Measurements from ENCODE around the gene RANBP3L. TPM values are rescaled to one million over a fixed set of nuclear protein-coding genes. Genes with fewer than 3 reads are reported as not detected.

RANBP3L gene
- polyA plus RNA-seq, 1 donor from 2014 or later, result 2.5 TPM

- no peak overlapping the region for H3K9ac ChIP-seq (ENCODE audit: low read length)
- H3K27ac ChIP-seq (ENCODE audit: low read length), result no peak overlapping the region
- no peaks in the 10 kb centered on the region for H3K9me2 ChIP-seq (ENCODE audit: insufficient read depth, low read length)
- H3K4me2 ChIP-seq (ENCODE audit: low read length), result no peak overlapping the region
- H3F3A ChIP-seq (ENCODE audit: insufficient read depth, low read length, poor library complexity, severe bottlenecking), result no peaks in the 10 kb centered on the region
- H3K9me3 ChIP-seq (ENCODE audit: low read length), result no peaks in the 10 kb centered on the region
- H3K79me2 ChIP-seq (replicated peaks; ENCODE audit: insufficient read depth, low read length), result no peaks in the 10 kb centered on the region
- no peak overlapping the region for H2AFZ ChIP-seq (ENCODE audit: low read depth, low read length)
- no peaks in the 10 kb centered on the region for H4K20me1 ChIP-seq (ENCODE audit: insufficient read depth)
- H3K36me3 ChIP-seq (ENCODE audit: insufficient read depth, low read length), result no peaks in the 10 kb centered on the region
- TF ChIP-seq TAF1 (IDR thresholded peaks at IDR 0.05; ENCODE audit: low read depth) (no peak), MXI1 (conservative IDR thresholded peaks at IDR 0.05; ENCODE audit: poor library complexity, severe bottlenecking) (no peak), EP300 (conservative IDR thresholded peaks at IDR 0.05; ENCODE audit: poor library complexity, severe bottlenecking) (no peak), RAD21 (conservative IDR thresholded peaks at IDR 0.05) (no peak), REST (IDR thresholded peaks at IDR 0.05; ENCODE audit: borderline replicate concordance) (no peak), EZH2 (IDR thresholded peaks at IDR 0.05; ENCODE audit: borderline replicate concordance, insufficient read depth, low read length, poor library complexity, severe bottlenecking) (no peak)
- no peak overlapping the region for H3K4me3 ChIP-seq (ENCODE audit: low read length)
- H3K27me3 ChIP-seq (ENCODE audit: insufficient read depth, low read depth, low read length), result no peaks in the 10 kb centered on the region
Observed at GRCh38 chr5:36205329-36205728, 96.4 kb downstream of the RANBP3L start.

GRCh38 chr5:36202521-36202961 lies 99.2 kb downstream of the RANBP3L start:
- H2AFZ ChIP-seq (ENCODE audit: low read depth, low read length), result no peak overlapping the region

More at GRCh38 chr5:36202521-36202961, 99.2 kb downstream of the RANBP3L start:
- Histone ChIP-seq H3K79me2 (replicated peaks; ENCODE audit: insufficient read depth, low read length) (no peaks in the 10 kb centered on the region), H3K9ac (ENCODE audit: low read length) (no peak overlapping the region), H3K27me3 (ENCODE audit: insufficient read depth, low read depth, low read length) (no peaks in the 10 kb centered on the region), H3K9me2 (ENCODE audit: insufficient read depth, low read length) (no peaks in the 10 kb centered on the region), H3F3A (ENCODE audit: insufficient read depth, low read length, poor library complexity, severe bottlenecking) (no peaks in the 10 kb centered on the region), H3K4me2 (ENCODE audit: low read length) (no peak overlapping the region), H3K27ac (ENCODE audit: low read length) (no peak overlapping the region), H3K36me3 (ENCODE audit: insufficient read depth, low read length) (no peaks in the 10 kb centered on the region), H4K20me1 (ENCODE audit: insufficient read depth) (no peaks in the 10 kb centered on the region), H3K9me3 (ENCODE audit: low read length) (no peaks in the 10 kb centered on the region), H3K4me3 (ENCODE audit: low read length) (no peak overlapping the region)
- TF ChIP-seq CTCF (IDR thresholded peaks at IDR 0.05; ENCODE audit: poor library complexity, severe bottlenecking) (no peak), POLR2AphosphoS5 (IDR thresholded peaks at IDR 0.05) (no peak), SMC3 (conservative IDR thresholded peaks at IDR 0.05; ENCODE audit: poor library complexity) (no peak), REST (IDR thresholded peaks at IDR 0.05; ENCODE audit: borderline replicate concordance) (no peak), RAD21 (conservative IDR thresholded peaks at IDR 0.05) (no peak), TAF1 (IDR thresholded peaks at IDR 0.05; ENCODE audit: low read depth) (no peak), EP300 (conservative IDR thresholded peaks at IDR 0.05; ENCODE audit: poor library complexity, severe bottlenecking) (no peak), EZH2 (IDR thresholded peaks at IDR 0.05; ENCODE audit: borderline replicate concordance, insufficient read depth, low read length, poor library complexity, severe bottlenecking) (no peak), MXI1 (conservative IDR thresholded peaks at IDR 0.05; ENCODE audit: poor library complexity, severe bottlenecking) (no peak)
